Epithelial cell of esophagus (primary cell): ENCODE results near the gene ITGA8.

ENCODE experiments used
- DNase-seq: peaks from one replicate; pipeline ENCODE4 v3.0.0; 2010; ENCODE audit warnings: low read depth
- H3K4me3 ChIP-seq: 2 replicates; pipeline ENCODE4 v1.5.1; 2011; ENCODE audit warnings: mild to moderate bottlenecking, low read length, control low read depth
- TF ChIP-seq, protein P1 (sequence below): IDR thresholded peaks from 2 replicates; pipeline ENCODE4 v1.5.1; 2011; ENCODE audit warnings: low read depth, mild to moderate bottlenecking, low read length, control low read depth, inconsistent platforms; ENCODE audit not compliant: insufficient read depth; ENCODE audit errors: missing control alignments

The ITGA8 gene

DNA sequence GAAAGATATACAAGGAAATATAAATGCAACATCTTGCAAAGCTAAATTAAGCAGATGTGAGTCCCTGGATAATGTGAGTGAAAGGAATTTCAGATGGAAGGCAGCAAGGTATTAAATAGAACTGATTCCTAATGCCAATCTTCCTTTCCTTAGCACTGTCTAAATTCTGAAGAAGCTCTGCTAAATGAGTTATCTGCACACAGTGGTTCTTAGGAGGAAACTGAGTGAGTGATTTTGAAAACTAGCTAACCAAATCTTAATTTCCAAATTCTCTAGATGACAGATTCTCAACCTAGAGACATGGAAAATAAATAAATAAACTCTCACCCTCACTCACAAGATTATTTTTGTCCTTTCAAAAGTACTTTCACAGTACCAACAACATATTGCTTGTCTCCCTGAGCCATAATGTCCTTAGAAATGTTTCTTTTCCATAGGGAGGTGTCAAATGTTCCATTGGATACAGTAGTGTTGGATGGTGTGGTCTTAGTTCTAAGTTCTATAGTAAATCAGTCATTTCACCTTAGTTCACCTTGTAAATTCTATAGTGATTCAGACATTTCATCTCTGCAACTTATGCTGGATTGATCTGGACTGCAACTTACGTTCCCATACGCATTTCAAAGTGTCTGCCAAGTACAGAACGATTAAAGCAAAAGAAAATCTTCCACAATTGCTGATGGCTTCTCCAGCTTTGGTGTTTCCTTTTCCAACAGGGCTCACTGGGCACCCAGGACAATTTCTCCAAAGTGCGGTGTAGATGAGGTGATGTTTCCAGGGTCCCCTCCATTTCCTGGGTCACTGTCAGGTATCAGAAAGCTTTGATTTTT, 203.3 kb downstream of the ITGA8 start:
- TF ChIP-seq, protein P1, sequence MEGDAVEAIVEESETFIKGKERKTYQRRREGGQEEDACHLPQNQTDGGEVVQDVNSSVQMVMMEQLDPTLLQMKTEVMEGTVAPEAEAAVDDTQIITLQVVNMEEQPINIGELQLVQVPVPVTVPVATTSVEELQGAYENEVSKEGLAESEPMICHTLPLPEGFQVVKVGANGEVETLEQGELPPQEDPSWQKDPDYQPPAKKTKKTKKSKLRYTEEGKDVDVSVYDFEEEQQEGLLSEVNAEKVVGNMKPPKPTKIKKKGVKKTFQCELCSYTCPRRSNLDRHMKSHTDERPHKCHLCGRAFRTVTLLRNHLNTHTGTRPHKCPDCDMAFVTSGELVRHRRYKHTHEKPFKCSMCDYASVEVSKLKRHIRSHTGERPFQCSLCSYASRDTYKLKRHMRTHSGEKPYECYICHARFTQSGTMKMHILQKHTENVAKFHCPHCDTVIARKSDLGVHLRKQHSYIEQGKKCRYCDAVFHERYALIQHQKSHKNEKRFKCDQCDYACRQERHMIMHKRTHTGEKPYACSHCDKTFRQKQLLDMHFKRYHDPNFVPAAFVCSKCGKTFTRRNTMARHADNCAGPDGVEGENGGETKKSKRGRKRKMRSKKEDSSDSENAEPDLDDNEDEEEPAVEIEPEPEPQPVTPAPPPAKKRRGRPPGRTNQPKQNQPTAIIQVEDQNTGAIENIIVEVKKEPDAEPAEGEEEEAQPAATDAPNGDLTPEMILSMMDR = no peak
- no peak overlapping the region for H3K4me3 ChIP-seq
- DNase-seq = no peak

DNA sequence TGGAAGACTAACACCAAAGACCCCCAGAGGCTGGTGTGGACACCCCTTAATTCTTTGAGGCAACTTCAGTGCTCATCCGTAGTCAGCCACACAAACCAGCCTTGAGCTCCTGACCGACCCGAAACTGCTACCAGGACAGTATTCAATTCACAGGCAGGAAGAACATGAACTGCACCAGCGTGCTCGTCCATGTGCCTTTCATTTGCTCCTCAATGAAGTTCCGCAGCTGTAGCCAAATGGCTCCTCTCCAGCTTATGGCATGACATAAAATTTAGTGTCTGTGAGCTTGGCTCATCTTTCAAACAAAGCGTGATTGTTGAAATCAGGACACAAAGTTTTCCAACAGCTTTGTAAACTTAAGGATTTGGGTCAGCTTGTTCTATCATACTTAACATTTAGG, 204.5 kb downstream of the ITGA8 start:
- DNase-seq = no peak
- TF ChIP-seq, protein P1 = no peak
- H3K4me3 ChIP-seq = no peak overlapping the region

DNA sequence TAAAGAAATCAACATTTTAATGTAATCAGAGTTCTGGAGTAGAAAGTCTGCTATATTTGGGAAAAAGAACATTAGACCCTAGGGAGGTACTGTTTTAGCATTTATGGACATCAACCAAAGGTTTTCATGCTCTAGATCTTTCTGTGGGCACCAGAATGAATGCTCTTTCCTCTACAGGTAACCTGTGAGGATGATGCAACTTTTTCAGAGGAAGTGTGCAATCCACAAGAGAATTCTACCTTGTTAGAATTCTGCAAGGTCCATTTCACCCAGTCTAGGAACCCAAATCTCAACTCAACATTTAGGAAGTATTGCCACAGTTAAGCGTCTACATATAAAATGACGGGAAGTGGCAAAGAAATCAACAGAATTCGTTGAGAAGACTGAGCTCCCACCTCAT, 208.8 kb downstream of the ITGA8 start:
- no peak overlapping the region for H3K4me3 ChIP-seq
- TF ChIP-seq, protein P1 = no peak
- no peak for DNase-seq

DNA sequence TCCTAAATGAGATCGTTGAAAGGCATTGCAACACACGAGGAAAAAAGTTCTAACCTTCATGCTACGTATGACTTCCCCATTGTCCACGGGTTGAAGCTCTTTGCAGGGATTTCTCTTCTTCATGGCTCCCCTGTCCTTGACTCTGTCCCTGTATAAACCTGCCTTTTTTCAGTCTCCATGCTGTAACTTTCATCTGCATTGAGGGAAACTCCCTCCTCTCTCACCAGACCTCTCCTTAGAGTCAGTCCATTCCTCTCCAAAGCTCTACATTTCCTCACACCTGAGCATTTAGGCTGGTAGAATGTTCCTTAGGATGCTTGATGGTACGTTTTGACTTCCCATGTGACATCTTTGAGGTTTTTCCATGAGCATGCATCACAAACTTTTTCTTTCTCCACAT, 214.4 kb downstream of the ITGA8 start:
- no peak for DNase-seq
- no peak overlapping the region for H3K4me3 ChIP-seq
- TF ChIP-seq, protein P1 = no peak

DNA sequence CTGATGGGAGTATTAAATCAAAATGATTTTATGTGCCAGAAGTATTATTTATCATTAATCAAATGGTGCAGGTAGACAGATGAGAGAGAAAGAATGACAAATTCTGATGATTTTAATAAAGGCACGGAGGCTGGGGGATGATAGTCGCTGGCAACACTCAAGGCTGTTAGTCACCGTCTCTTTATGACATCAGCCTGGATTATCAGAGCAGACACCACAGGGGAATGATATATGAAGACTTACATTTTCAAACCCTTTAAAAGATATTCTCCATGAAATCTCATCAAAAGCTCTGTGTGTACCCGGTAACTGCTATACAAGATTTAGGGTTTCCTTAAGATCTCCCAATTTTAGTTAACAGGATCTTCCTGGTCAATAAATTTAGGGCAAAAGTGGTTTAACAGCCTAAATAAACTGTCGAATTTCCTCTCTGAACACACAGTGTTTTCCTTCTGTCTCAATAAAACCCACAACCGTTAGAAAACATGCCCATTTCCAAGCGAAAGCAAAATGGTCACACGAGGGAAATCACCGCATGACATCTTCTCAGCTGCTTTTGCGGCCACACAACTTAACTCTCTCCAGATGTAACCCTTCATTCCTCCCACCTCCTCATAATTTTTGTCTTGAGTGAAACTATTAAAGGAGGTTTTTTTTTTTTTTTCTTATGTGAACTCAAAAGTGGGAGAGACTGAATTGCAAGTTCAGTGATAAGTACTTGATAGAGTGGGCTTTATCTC, 215.5 kb downstream of the ITGA8 start:
- no peak overlapping the region for H3K4me3 ChIP-seq
- no peak for DNase-seq
- TF ChIP-seq, protein P1 = no peak

DNA sequence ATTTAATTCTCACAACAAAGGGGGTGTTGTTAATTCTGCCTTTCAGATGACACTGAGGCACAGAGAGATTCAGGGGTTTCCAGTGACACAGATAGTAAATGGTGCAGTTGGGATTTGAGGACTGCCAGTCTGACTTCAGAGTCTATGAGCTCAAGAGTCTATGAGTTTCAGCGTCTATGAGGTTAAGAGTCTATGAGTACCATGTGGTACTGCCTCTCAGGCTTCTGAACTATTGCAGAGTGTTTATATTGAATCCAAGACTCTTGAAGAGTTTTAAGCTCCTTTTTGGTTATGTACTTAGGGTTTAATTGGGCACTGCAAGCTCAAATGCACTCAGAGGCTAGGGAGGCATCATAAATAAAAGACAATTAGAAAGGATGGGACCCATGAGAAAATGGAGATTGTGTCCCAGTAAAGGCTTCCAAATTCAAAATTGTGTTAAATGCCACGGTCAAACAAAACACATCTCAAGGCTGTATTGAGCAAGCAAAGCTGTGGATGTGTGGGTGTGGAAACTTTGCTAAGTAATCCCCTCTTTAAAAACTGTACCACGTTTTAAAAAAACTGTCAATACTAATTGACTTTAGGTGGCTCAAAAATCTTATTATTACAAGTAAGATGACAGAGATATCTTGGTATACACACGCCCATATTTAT, 224.7 kb downstream of the ITGA8 start:
- TF ChIP-seq, protein P1 = no peak
- no peak overlapping the region for H3K4me3 ChIP-seq
- no peak for DNase-seq
